Measurements from ENCODE around the gene PKDCC. TPM values are rescaled to one million over a fixed set of nuclear protein-coding genes. Genes with fewer than 3 reads are reported as not detected.
A peak's percentile ranks its signal among the peaks of the same experiment; 100 is the strongest.

PKDCC gene
- total RNA-seq, 1 donor from 2014 or later, result 128 TPM

- DNase-seq (ENCODE audit: low spot score), result no peak
These were observed 39.5 kb downstream of the PKDCC start for GRCh38 chr2:42087137-42087856.

GRCh38 chr2:42087857-42088195, 40.0 kb downstream of the PKDCC start:
- no peak for DNase-seq (ENCODE audit: low spot score)

- peak; percentile 66 for DNase-seq (ENCODE audit: low spot score)
These were observed 41.6 kb downstream of the PKDCC start for GRCh38 chr2:42089340-42089925.

GRCh38 chr2:42090216-42090615, 42.4 kb downstream of the PKDCC start:
- DNase-seq (ENCODE audit: low spot score), result no peak

GRCh38 chr2:42091671-42092070, 43.9 kb downstream of the PKDCC start:
- no peak for DNase-seq (ENCODE audit: low spot score)

GRCh38 chr2:42092084-42092996, 44.5 kb downstream of the PKDCC start:
- peak; percentile 73 for DNase-seq (ENCODE audit: low spot score)

GRCh38 chr2:42094114-42094513, 46.3 kb downstream of the PKDCC start:
- no peak for DNase-seq (ENCODE audit: low spot score)

- peak; percentile 83 for DNase-seq (ENCODE audit: low spot score)
These were observed 48.1 kb downstream of the PKDCC start for GRCh38 chr2:42095923-42096408.

GRCh38 chr2:42096869-42097591, 49.2 kb downstream of the PKDCC start:
- DNase-seq (ENCODE audit: low spot score), result no peak

GRCh38 chr2:42098571-42099437, 51.0 kb downstream of the PKDCC start:
- no peak for DNase-seq (ENCODE audit: low spot score)

GRCh38 chr2:42099438-42100173, 51.8 kb downstream of the PKDCC start:
- DNase-seq (ENCODE audit: low spot score), result no peak

GRCh38 chr2:42100683-42101205, 52.9 kb downstream of the PKDCC start:
- no peak for DNase-seq (ENCODE audit: low spot score)

- DNase-seq (ENCODE audit: low spot score), result peak; percentile 56
These were observed 53.6 kb downstream of the PKDCC start for GRCh38 chr2:42101206-42102023.

GRCh38 chr2:42102024-42102590, 54.3 kb downstream of the PKDCC start:
- peak; percentile 76 for DNase-seq (ENCODE audit: low spot score)

- peak; percentile 61 for DNase-seq (ENCODE audit: low spot score)
These were observed 55.0 kb downstream of the PKDCC start for GRCh38 chr2:42102591-42103450.

- DNase-seq (ENCODE audit: low spot score), result no peak
These were observed 56.0 kb downstream of the PKDCC start for GRCh38 chr2:42103829-42104228.

- DNase-seq (ENCODE audit: low spot score), result no peak
These were observed 56.8 kb downstream of the PKDCC start for GRCh38 chr2:42104621-42105020.

All from mucosa of gallbladder (tissue), 1 donor.